ENCODE results near the gene KAZN.

DNA sequence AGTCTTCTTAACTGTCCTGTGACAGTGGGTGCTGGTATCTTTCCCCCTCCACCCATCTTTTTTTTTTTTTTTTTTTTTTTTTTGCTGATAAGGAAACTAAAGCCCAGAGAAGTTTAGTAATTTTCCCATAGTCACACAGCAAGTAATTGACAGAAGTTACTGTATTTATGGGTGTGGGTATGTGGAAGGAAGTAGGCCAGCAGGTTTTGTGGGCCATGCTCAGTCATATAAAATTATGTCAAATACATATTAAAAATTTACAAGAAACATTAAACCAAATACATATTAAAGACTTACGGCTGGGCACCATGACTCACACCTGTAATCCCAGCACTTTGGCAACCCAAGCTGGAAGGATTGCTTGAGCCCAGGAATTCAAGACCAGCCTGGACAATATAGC is 51.5 kb downstream of the KAZN start:
- no peak for TF ChIP-seq POLR2AphosphoS5 (IDR thresholded peaks at IDR 0.05)
- TF ChIP-seq, protein P1, sequence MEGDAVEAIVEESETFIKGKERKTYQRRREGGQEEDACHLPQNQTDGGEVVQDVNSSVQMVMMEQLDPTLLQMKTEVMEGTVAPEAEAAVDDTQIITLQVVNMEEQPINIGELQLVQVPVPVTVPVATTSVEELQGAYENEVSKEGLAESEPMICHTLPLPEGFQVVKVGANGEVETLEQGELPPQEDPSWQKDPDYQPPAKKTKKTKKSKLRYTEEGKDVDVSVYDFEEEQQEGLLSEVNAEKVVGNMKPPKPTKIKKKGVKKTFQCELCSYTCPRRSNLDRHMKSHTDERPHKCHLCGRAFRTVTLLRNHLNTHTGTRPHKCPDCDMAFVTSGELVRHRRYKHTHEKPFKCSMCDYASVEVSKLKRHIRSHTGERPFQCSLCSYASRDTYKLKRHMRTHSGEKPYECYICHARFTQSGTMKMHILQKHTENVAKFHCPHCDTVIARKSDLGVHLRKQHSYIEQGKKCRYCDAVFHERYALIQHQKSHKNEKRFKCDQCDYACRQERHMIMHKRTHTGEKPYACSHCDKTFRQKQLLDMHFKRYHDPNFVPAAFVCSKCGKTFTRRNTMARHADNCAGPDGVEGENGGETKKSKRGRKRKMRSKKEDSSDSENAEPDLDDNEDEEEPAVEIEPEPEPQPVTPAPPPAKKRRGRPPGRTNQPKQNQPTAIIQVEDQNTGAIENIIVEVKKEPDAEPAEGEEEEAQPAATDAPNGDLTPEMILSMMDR (IDR thresholded peaks at IDR 0.05; ENCODE audit: poor library complexity, severe bottlenecking), result no peak
- TF ChIP-seq, protein P2, sequence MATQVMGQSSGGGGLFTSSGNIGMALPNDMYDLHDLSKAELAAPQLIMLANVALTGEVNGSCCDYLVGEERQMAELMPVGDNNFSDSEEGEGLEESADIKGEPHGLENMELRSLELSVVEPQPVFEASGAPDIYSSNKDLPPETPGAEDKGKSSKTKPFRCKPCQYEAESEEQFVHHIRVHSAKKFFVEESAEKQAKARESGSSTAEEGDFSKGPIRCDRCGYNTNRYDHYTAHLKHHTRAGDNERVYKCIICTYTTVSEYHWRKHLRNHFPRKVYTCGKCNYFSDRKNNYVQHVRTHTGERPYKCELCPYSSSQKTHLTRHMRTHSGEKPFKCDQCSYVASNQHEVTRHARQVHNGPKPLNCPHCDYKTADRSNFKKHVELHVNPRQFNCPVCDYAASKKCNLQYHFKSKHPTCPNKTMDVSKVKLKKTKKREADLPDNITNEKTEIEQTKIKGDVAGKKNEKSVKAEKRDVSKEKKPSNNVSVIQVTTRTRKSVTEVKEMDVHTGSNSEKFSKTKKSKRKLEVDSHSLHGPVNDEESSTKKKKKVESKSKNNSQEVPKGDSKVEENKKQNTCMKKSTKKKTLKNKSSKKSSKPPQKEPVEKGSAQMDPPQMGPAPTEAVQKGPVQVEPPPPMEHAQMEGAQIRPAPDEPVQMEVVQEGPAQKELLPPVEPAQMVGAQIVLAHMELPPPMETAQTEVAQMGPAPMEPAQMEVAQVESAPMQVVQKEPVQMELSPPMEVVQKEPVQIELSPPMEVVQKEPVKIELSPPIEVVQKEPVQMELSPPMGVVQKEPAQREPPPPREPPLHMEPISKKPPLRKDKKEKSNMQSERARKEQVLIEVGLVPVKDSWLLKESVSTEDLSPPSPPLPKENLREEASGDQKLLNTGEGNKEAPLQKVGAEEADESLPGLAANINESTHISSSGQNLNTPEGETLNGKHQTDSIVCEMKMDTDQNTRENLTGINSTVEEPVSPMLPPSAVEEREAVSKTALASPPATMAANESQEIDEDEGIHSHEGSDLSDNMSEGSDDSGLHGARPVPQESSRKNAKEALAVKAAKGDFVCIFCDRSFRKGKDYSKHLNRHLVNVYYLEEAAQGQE (IDR thresholded peaks at IDR 0.05; ENCODE audit: borderline replicate concordance), result no peak
